HepG2 (cell line): ENCODE measurements around the gene KAZN. TPM values are rescaled to one million over a fixed set of nuclear protein-coding genes. Genes with fewer than 3 reads are reported as not detected.

Experiments used
- ATAC-seq: fragments of 200-7000 bp; cut with Tn5 transposase; 3 replicates; pipeline ENCODE4 v1.9.1; 2020; ENCODE audit warnings: mild to moderate bottlenecking, moderate library complexity
- BruUV-seq: library from RNA; stranded (reverse); fragments of 400-500 nt; replicated peaks from 2 replicates; lab custom pipeline; 2021; lab: Mats Ljungman, UMichigan
- CTCF ChIA-PET: fragments of 300-600 bp; formaldehyde crosslinking; extraction: SDS; loops from one replicate; lab custom pipeline; 2021; ENCODE audit warnings: low total read pairs, inconsistent platforms, low intra/inter-chr PET ratio; lab: Yijun Ruan, JAX
- POLR2A ChIA-PET: fragments of 350-600 bp; sonication (Branson Sonifier 250); formaldehyde crosslinking; loops from one replicate; lab custom pipeline; 2020; ENCODE audit warnings: antibody characterized with exemption, inconsistent platforms; lab: Yijun Ruan, JAX
- DNase-seq: peaks from one replicate; pipeline ENCODE4 v3.0.0-alpha.2; 2015; ENCODE audit warnings: low spot score
- FAIRE-seq: peaks from 3 replicates; lab custom pipeline; 2011; peaks lifted over from hg19 to GRCh38; lab: Jason Lieb, UNC
- H2AFZ ChIP-seq: one replicate; pipeline ENCODE4 v1.6.1; 2011; ENCODE audit warnings: low read length, inconsistent platforms
- H3K27ac ChIP-seq: fragments of 300-600 bp; 3 replicates; pipeline ENCODE4 v1.8.0; 2011; ENCODE audit warnings: mixed run types, mild to moderate bottlenecking, mixed read lengths, low read length, inconsistent platforms; ENCODE audit not compliant: insufficient read depth; ENCODE audit errors: extremely low read length
- H3K27me3 ChIP-seq, 2 experiments: fragments of 200-600 bp in 1 of 2; 2 replicates in 1 of 2; 3 replicates in 1 of 2; pipeline versions ENCODE4 v1.6.0 to v1.8.0; 2011; ENCODE audit warnings: low read length in 2 of 2, mild to moderate bottlenecking in 2 of 2, moderate library complexity in 2 of 2, inconsistent platforms in 1 of 2; ENCODE audit not compliant: insufficient read depth in 2 of 2, control insufficient read depth in 1 of 2
- H3K36me3 ChIP-seq, 2 experiments: fragments of 200-600 bp in 1 of 2; replicated peaks in 1 of 2; 2 replicates in 1 of 2; 3 replicates in 1 of 2; pipeline versions ENCODE4 v1.5.1 to v1.8.0; 2011; ENCODE audit warnings: low read length in 2 of 2, inconsistent platforms in 1 of 2; ENCODE audit not compliant: insufficient read depth in 2 of 2, control insufficient read depth in 1 of 2
- H3K4me1 ChIP-seq: 2 replicates; pipeline ENCODE4 v1.5.1; 2012; ENCODE audit warnings: low read length, inconsistent platforms; ENCODE audit not compliant: insufficient read depth
- H3K4me2 ChIP-seq: 2 replicates; pipeline ENCODE4 v1.6.0; 2011; ENCODE audit warnings: low read depth, low read length, inconsistent platforms
- H3K4me3 ChIP-seq, 3 experiments: fragments of 200-600 bp in 1 of 3; sonication (generic), shearing (Covaris generic) in 1 of 3; replicated peaks in 1 of 3; 2 replicates each; pipeline ENCODE4 v1.5.1; 2011 to 2016; ENCODE audit warnings: low read length in 3 of 3, inconsistent platforms in 2 of 3, low read depth in 2 of 3, mild to moderate bottlenecking in 2 of 3, control low read depth in 1 of 3, mixed read lengths in 1 of 3; ENCODE audit not compliant: insufficient read depth in 1 of 3
- H3K79me2 ChIP-seq: one replicate; pipeline ENCODE4 v1.6.1; 2011; ENCODE audit warnings: low read length, inconsistent platforms; ENCODE audit not compliant: insufficient read depth
- H3K9ac ChIP-seq: 2 replicates; pipeline ENCODE4 v1.6.0; 2011; ENCODE audit warnings: mild to moderate bottlenecking, low read depth, low read length, inconsistent platforms; ENCODE audit not compliant: insufficient read depth
- H3K9me3 ChIP-seq: 2 replicates; pipeline ENCODE4 v1.5.1; 2012; ENCODE audit warnings: mild to moderate bottlenecking, low read length
- H4K20me1 ChIP-seq: 2 replicates; pipeline ENCODE4 v1.6.0; 2011; ENCODE audit warnings: inconsistent platforms, mild to moderate bottlenecking, low read length, moderate library complexity; ENCODE audit not compliant: insufficient read depth
- CENPBD1 ChIP-seq: sonication (generic); formaldehyde crosslinking; IDR thresholded peaks from 2 replicates; pipeline ENCODE4 v1.8.0; 2022; ENCODE audit warnings: missing genetic modification reagents, low read depth, mild to moderate bottlenecking, borderline replicate concordance
- GABPA ChIP-seq, 2 experiments: IDR thresholded peaks; 2 replicates each; pipeline ENCODE4 v1.6.1; 2011 to 2016; ENCODE audit warnings: low read depth in 2 of 2, low read length in 1 of 2, missing biosample characterization in 1 of 2, missing genetic modification characterization in 1 of 2
- MNT ChIP-seq: fragments of 450-650 bp; IDR thresholded peaks from 2 replicates; pipeline ENCODE4 v1.6.1; 2016
- MTERF4 ChIP-seq: sonication (generic); formaldehyde crosslinking; IDR thresholded peaks from 2 replicates; pipeline ENCODE4 v1.8.0; 2023; ENCODE audit warnings: mild to moderate bottlenecking, missing genetic modification reagents
- NPAS2 ChIP-seq: sonication (generic); formaldehyde crosslinking; IDR thresholded peaks from 2 replicates; pipeline ENCODE4 v1.8.0; 2022; ENCODE audit warnings: mild to moderate bottlenecking, missing genetic modification reagents, borderline replicate concordance
- SRY ChIP-seq: sonication (generic); formaldehyde crosslinking; IDR thresholded peaks from 2 replicates; pipeline ENCODE4 v1.8.0; 2022; ENCODE audit warnings: mild to moderate bottlenecking, missing genetic modification reagents
- SUZ12 ChIP-seq: fragments of 150-350 bp; IDR thresholded peaks from 2 replicates; pipeline ENCODE4 v1.6.1; 2014; ENCODE audit warnings: low read depth, low read length
- TCF12 ChIP-seq, 2 experiments: fragments of 450-650 bp in 1 of 2; sonication (generic) in 1 of 2; formaldehyde crosslinking in 1 of 2; IDR thresholded peaks; 2 replicates each; pipeline versions ENCODE4 v1.6.1 to v1.8.0; 2017 to 2022; ENCODE audit warnings: antibody characterized with exemption in 1 of 2, mild to moderate bottlenecking in 1 of 2, missing genetic modification reagents in 1 of 2, moderate library complexity in 1 of 2
- THAP11 ChIP-seq: IDR thresholded peaks from 2 replicates; pipeline ENCODE4 v1.6.1; 2016; ENCODE audit warnings: missing biosample characterization, missing genetic modification reagents
- THAP7 ChIP-seq: sonication (generic); formaldehyde crosslinking; IDR thresholded peaks from 2 replicates; pipeline ENCODE4 v1.8.1; 2023; ENCODE audit warnings: mild to moderate bottlenecking, missing genetic modification reagents
- ZNF235 ChIP-seq: sonication (generic); formaldehyde crosslinking; IDR thresholded peaks from 2 replicates; pipeline ENCODE4 v1.8.1; 2023; ENCODE audit warnings: mild to moderate bottlenecking, missing genetic modification reagents, borderline replicate concordance
- ZNF354B ChIP-seq: sonication (generic); formaldehyde crosslinking; IDR thresholded peaks from 2 replicates; pipeline ENCODE4 v1.8.0; 2022; ENCODE audit warnings: mild to moderate bottlenecking, missing genetic modification reagents
- ZNF616 ChIP-seq: sonication (generic); formaldehyde crosslinking; IDR thresholded peaks from 2 replicates; pipeline ENCODE4 v1.5.0; 2020; ENCODE audit warnings: low read depth, mild to moderate bottlenecking, missing genetic modification reagents
- ZNF629 ChIP-seq: sonication (generic); formaldehyde crosslinking; conservative IDR thresholded peaks from 2 replicates; pipeline ENCODE4 v1.5.0; 2020; ENCODE audit warnings: missing genetic modification reagents
- ZNF670 ChIP-seq: sonication (generic); formaldehyde crosslinking; IDR thresholded peaks from 2 replicates; pipeline ENCODE4 v1.8.0; 2022; ENCODE audit warnings: mild to moderate bottlenecking, missing genetic modification reagents, borderline replicate concordance
- ZNF749 ChIP-seq: sonication (generic); formaldehyde crosslinking; IDR thresholded peaks from 2 replicates; pipeline ENCODE4 v1.8.0; 2022; ENCODE audit warnings: mild to moderate bottlenecking, missing genetic modification reagents, moderate library complexity, borderline replicate concordance
- ZXDC ChIP-seq: sonication (generic); formaldehyde crosslinking; IDR thresholded peaks from 2 replicates; pipeline ENCODE4 v1.5.0; 2020; ENCODE audit warnings: mild to moderate bottlenecking, missing genetic modification reagents
- WGBS: methylation state at CpG from one replicate; pipeline ENCODE4 v1.1.6; 2017; ENCODE audit warnings: low lambda C conversion rate; 5-methylcytosine and 5-hydroxymethylcytosine counted together
- in situ Hi-C: cut with HindIII; loops from 2 replicates; pipeline ENCODE4 v1.10.0; 2017; ENCODE audit warnings: low pct_unique_long_range_greater_than_20kb; ENCODE audit not compliant: extremely low pct_ligation_motif_present
- intact Hi-C: fragments of 100-400 bp; cut with micrococcal nuclease; formaldehyde crosslinking; loops from one replicate; pipeline ENCODE4 v1.10.0; 2022; ENCODE audit not compliant: unreplicated experiment
- polyA plus RNA-seq, 8 experiments: library from polyadenylated mRNA; depleted of rRNA in 3 of 8; stranded (reverse) in 7 of 8; unstranded in 1 of 8; fragments of >200 nt; fragmentation: Illumina TruSeq in 4 of 8; extraction: Trizol in 4 of 8; gene quantifications; 2 replicates each; pipeline versions ENCODE4 v1.2.1 to v1.2.3, GENCODE V29; 2011 to 2016; ENCODE audit warnings: low read depth in 4 of 8, missing spikeins in 1 of 8, mixed read lengths in 1 of 8; ENCODE audit not compliant: insufficient read depth in 1 of 8
- total RNA-seq, 5 experiments: library from RNA; depleted of rRNA; stranded (reverse); fragments of >200 nt; fragmentation: Illumina TruSeq; extraction: Trizol; gene quantifications; 2 replicates each; pipeline ENCODE4 v1.2.3, GENCODE V29; 2016; ENCODE audit warnings: low read depth in 1 of 5

Gene KAZN
- total and polyA plus RNA-seq, 2 of the 13 experiments (the other 11 are each of a cell fraction or from before 2014, with no cell fraction given), result 10.4 to 13.5 TPM

GRCh38 chr1:14786109-14786675 lies 187.7 kb downstream of the KAZN start (continued):
- TF ChIP-seq TCF12 (IDR thresholded peaks at IDR 0.05) (no peak), TCF12 (CRISPR knock-in tag; IDR thresholded peaks at IDR 0.05) (no peak), ZNF749 (CRISPR knock-in tag) (no peak), NPAS2 (CRISPR knock-in tag) (no peak), ZNF354B (CRISPR knock-in tag) (no peak), THAP7 (no peak)

GRCh38 chr1:14786681-14787080 lies 188.2 kb downstream of the KAZN start:
- FAIRE-seq (no peak), ATAC-seq (no peak), DNase-seq (no peak)
- H3K9me3 ChIP-seq, result no peaks in the 10 kb centered on the region
- no TSS peak for BruUV-seq
- H3K4me2 ChIP-seq, result no peak overlapping the region
- no peak overlapping the region for H3K4me3 ChIP-seq
- ChIA-PET CTCF (no interaction called here), POLR2A (no interaction called here)
- intact Hi-C loops, result no loop called here
- H3K36me3 ChIP-seq, result no peaks in the 10 kb centered on the region
- 0% methylated on average over 1 of the region's 1 CpG for WGBS
- no peaks in the 10 kb centered on the region for H3K79me2 ChIP-seq
- H3K27me3 ChIP-seq, result peaks cover 4 to 66% of the 10 kb centered on the region in 2 experiments
- no peaks in the 10 kb centered on the region for H3K4me1 ChIP-seq
- H3K27ac ChIP-seq, result no peak overlapping the region
- TF ChIP-seq ZNF616 (CRISPR knock-in tag), result no peak
- TF ChIP-seq SUZ12, result no peak
- TF ChIP-seq CENPBD1 (CRISPR knock-in tag), result no peak
- no peak for TF ChIP-seq ZNF629 (CRISPR knock-in tag)
- TF ChIP-seq MNT, result no peak
- TF ChIP-seq ZXDC, result no peak
- TF ChIP-seq THAP11 (CRISPR knock-in tag), result no peak
- no peak for TF ChIP-seq ZNF235 (CRISPR knock-in tag)
- TF ChIP-seq SRY, result no peak
- no peak for TF ChIP-seq ZNF670 (CRISPR knock-in tag)
- TF ChIP-seq GABPA (IDR thresholded peaks at IDR 0.05; ENCODE audit: low read depth, low read length), result no peak
- no peak for TF ChIP-seq GABPA (CRISPR knock-in tag; IDR thresholded peaks at IDR 0.05; ENCODE audit: low read depth)
- TF ChIP-seq MTERF4 (CRISPR knock-in tag), result no peak
- H2AFZ ChIP-seq, result no peak overlapping the region
- H3K9ac ChIP-seq, result no peak overlapping the region
- H4K20me1 ChIP-seq, result no peaks in the 10 kb centered on the region
- in situ Hi-C loops, result no loop called here
